GM19438 (cell line): ENCODE data around the gene PCCB.
"Not testable (repeated sequence)": the region's sequence is repeated elsewhere in the genome, so short reads cannot be mapped to it uniquely, and the experiment has no call there.

Experiments used
- ATAC-seq: cut with Tn5 transposase; IDR thresholded peaks from one replicate; pipeline ENCODE4 v1.9.1; 2021; ENCODE audit warnings: low read depth; ENCODE audit not compliant: unreplicated experiment

The PCCB gene

GRCh38 chr3:136261826-136262225 is 11.7 kb downstream of the PCCB start:
- no peak for ATAC-seq

- no peak for ATAC-seq
Observed at GRCh38 chr3:136262559-136262958, 12.4 kb downstream of the PCCB start.

GRCh38 chr3:136263251-136263650 is 13.1 kb downstream of the PCCB start:
- no peak for ATAC-seq

- not testable (repeated sequence) for ATAC-seq
Observed at GRCh38 chr3:136266468-136267125, 16.5 kb downstream of the PCCB start.

- no peak for ATAC-seq
Observed at GRCh38 chr3:136267235-136267634, 17.1 kb downstream of the PCCB start.

- ATAC-seq: no peak
Observed at GRCh38 chr3:136270179-136270578, 20.0 kb downstream of the PCCB start.

GRCh38 chr3:136271626-136272025 is 21.5 kb downstream of the PCCB start:
- ATAC-seq: not testable (repeated sequence)

GRCh38 chr3:136276049-136276755 is 26.1 kb downstream of the PCCB start:
- ATAC-seq: no peak

GRCh38 chr3:136277115-136277514 is 27.0 kb downstream of the PCCB start:
- no peak for ATAC-seq

- ATAC-seq: no peak
Observed at GRCh38 chr3:136277634-136278033, 27.5 kb downstream of the PCCB start.

GRCh38 chr3:136279092-136279491 is 29.0 kb downstream of the PCCB start:
- ATAC-seq: no peak

- no peak for ATAC-seq
Observed at GRCh38 chr3:136280961-136281360, 30.8 kb downstream of the PCCB start.

GRCh38 chr3:136281966-136282520 is 31.9 kb downstream of the PCCB start:
- no peak for ATAC-seq

GRCh38 chr3:136283627-136284026 is 33.5 kb downstream of the PCCB start:
- ATAC-seq: no peak

GRCh38 chr3:136291302-136291701 is 41.2 kb downstream of the PCCB start:
- no peak for ATAC-seq

- no peak for ATAC-seq
Observed at GRCh38 chr3:136292500-136292899, 42.4 kb downstream of the PCCB start.

GRCh38 chr3:136293279-136293678 is 43.1 kb downstream of the PCCB start:
- ATAC-seq: no peak

- ATAC-seq: no peak
Observed at GRCh38 chr3:136294176-136294575, 44.0 kb downstream of the PCCB start.

GRCh38 chr3:136296960-136297359 is 46.8 kb downstream of the PCCB start:
- no peak for ATAC-seq

GRCh38 chr3:136297826-136298225 is 47.7 kb downstream of the PCCB start:
- no peak for ATAC-seq

- ATAC-seq: no peak
Observed at GRCh38 chr3:136300444-136300843, 50.3 kb downstream of the PCCB start.

GRCh38 chr3:136305879-136306278 is 55.7 kb downstream of the PCCB start:
- no peak for ATAC-seq
